Astrocyte of the spinal cord (primary cell): Measurements from ENCODE around the gene PPFIA3.

Experiments used
- DNase-seq: peaks from one replicate; pipeline ENCODE4 v3.0.0; 2011; ENCODE audit warnings: low read depth, low spot score
- H3K4me3 ChIP-seq: 2 replicates; pipeline ENCODE4 v1.5.1; 2011; ENCODE audit warnings: low read depth, mild to moderate bottlenecking, low read length, moderate library complexity
- CTCF ChIP-seq: IDR thresholded peaks from 2 replicates; pipeline ENCODE4 v1.5.1; 2012; ENCODE audit warnings: low read depth, mild to moderate bottlenecking, low read length, inconsistent platforms
- in situ Hi-C: cut with HindIII; loops from 2 replicates; pipeline ENCODE4 v1.10.0; 2017; ENCODE audit warnings: low sequenced_read_pairs

The PPFIA3 gene

GRCh38 chr19:49110567-49110966 lies 8.8 kb upstream of the PPFIA3 start:
- in situ Hi-C loops, result no loop called here
- TF ChIP-seq CTCF, result no peak

DNA sequence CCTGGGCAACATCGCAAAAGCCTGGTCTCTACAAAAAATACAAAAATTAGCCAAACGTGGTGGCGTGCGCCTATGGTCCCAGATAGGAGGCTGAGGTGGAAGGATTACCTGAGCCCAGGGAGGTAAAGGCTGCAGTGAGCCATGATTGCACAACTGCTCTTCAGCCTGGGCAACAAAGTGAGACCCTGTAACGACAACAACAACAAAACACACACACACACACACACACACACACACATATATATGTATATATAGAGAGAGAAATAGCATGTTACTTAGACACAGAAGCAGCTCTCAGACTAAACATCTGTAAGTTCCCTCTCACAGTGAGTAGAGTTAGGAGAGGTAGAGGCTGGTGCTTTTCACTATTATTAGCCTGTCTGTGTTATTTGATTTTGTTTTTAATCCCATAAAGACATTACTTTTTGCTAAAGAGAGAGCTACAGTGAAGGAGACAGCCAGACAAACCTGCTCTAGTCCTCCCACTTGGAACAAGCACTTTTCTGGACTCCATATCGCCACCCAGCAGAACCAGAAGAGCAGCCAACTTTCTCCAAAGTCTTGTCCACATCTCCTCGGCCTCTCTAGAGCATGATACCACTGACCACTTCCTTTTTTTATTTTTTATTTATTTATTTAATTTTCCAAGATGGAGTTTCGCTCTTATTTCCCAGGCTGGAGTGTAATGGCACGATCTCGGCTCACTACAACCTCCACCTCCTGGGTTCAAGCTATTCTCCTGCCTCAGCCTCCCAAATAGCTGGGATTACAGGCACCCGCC lies 7.9 kb upstream of the PPFIA3 start:
- in situ Hi-C loops, result no loop called here
- DNase-seq, result no peak
- TF ChIP-seq CTCF, result no peak
- no peak overlapping the region for H3K4me3 ChIP-seq

More at GRCh38 chr19:49110567-49110966, 8.8 kb upstream of the PPFIA3 start:
- no peak overlapping the region for H3K4me3 ChIP-seq
- DNase-seq, result peak; percentile 41

GRCh38 chr19:49113762-49114629 lies 5.3 kb upstream of the PPFIA3 start, which contains the start of gene LIN7B:
TSS of gene LIN7B (plus strand) at chr19:49114370. CDS start at chr19:49114405, 35 bp downstream.
- peak; percentile 19 for TF ChIP-seq CTCF
- in situ Hi-C loops, result no loop called here
- peak within 1 kb of the TSS; percentile 63 for H3K4me3 ChIP-seq
- peak; percentile 35 for DNase-seq

GRCh38 chr19:49114630-49115363 lies 4.5 kb upstream of the PPFIA3 start:
- in situ Hi-C loops, result no loop called here
- DNase-seq, result peak; percentile 57
- peak overlapping the region; percentile 63 for H3K4me3 ChIP-seq
- no peak for TF ChIP-seq CTCF

DNA sequence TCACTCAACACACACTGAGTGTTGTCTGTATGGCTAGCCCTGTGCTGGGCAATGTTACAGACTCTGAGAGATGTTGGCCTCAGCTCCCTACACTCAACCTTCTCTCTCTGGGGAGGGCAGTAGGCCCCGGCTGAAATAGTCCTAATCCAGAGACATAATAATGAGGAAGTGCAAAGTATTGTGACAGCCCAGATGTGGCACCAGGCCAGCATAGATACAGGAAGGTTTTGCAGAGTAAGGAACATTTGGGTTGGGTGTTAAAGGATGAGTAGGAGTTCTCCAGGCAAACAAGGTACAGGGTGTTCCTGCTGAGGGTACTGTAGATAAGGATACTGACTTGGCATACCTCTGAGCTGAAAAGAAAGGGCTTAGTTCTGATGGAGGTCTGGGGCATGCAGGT lies 2.8 kb upstream of the PPFIA3 start:
- DNase-seq, result no peak
- H3K4me3 ChIP-seq, result no peak overlapping the region
- in situ Hi-C loops, result no loop called here
- TF ChIP-seq CTCF, result no peak
